K562 (cell line): ENCODE measurements around the gene DPEP2NB. TPM values are rescaled to one million over a fixed set of nuclear protein-coding genes. Genes with fewer than 3 reads are reported as not detected.

Experiments used
- ATAC-seq: fragments of 200-7000 bp; cut with Tn5 transposase; 3 replicates; pipeline ENCODE4 v1.9.1; 2020; ENCODE audit warnings: moderate library complexity
- BruUV-seq: library from RNA; stranded (reverse); fragments of 400-500 nt; replicated peaks from 2 replicates; lab custom pipeline; 2021; lab: Mats Ljungman, UMichigan
- CTCF ChIA-PET: fragments of 300-600 bp; formaldehyde crosslinking; extraction: SDS; loops from one replicate; lab custom pipeline; 2021; ENCODE audit warnings: low intra/inter-chr PET ratio; lab: Yijun Ruan, JAX
- POLR2A ChIA-PET: fragments of 300-600, 350-650 bp; sonication (Branson Sonifier 250); formaldehyde crosslinking; extraction: SDS; loops from one replicate; lab custom pipeline; 2021; ENCODE audit warnings: antibody characterized with exemption, inconsistent platforms; lab: Yijun Ruan, JAX
- DNase-seq, 4 experiments: peaks; one replicate each; pipeline versions ENCODE4 v3.0.0 to v3.0.0-alpha.2; 2011 to 2018; ENCODE audit warnings: low spot score in 3 of 4, mixed read lengths in 3 of 4; ENCODE audit errors: extremely low read depth in 1 of 4
- FAIRE-seq: peaks from 2 replicates; lab custom pipeline; 2011; peaks lifted over from hg19 to GRCh38; lab: Jason Lieb, UNC
- H2AFZ ChIP-seq: 2 replicates; pipeline ENCODE4 v1.6.0; 2011; ENCODE audit warnings: low read depth, low read length, control low read depth, inconsistent platforms
- H3K27ac ChIP-seq: fragments of 200-600 bp; 3 replicates; pipeline ENCODE4 v1.8.0; 2011; ENCODE audit warnings: low read depth, mild to moderate bottlenecking, control low read depth, inconsistent platforms, low read length, moderate library complexity, mixed read lengths; ENCODE audit errors: extremely low read depth
- H3K27me3 ChIP-seq, 2 experiments: fragments of 300-600 bp in 1 of 2; 2 replicates in 1 of 2; 3 replicates in 1 of 2; pipeline versions ENCODE4 v1.6.0 to v1.8.0; 2011; ENCODE audit warnings: inconsistent platforms in 2 of 2, low read length in 2 of 2, mild to moderate bottlenecking in 1 of 2, mixed read lengths in 1 of 2, moderate library complexity in 1 of 2; ENCODE audit not compliant: control insufficient read depth in 2 of 2, insufficient read depth in 2 of 2
- H3K36me3 ChIP-seq: fragments of 300-600 bp; 3 replicates; pipeline ENCODE4 v1.8.0; 2011; ENCODE audit warnings: mild to moderate bottlenecking, low read length, inconsistent platforms; ENCODE audit not compliant: control insufficient read depth, insufficient read depth
- H3K4me1 ChIP-seq, 2 experiments: fragments of 200-600 bp in 1 of 2; replicated peaks in 1 of 2; 2 replicates in 1 of 2; 3 replicates in 1 of 2; pipeline versions ENCODE4 v1.5.1 to v1.8.0; 2011; ENCODE audit warnings: inconsistent platforms in 2 of 2, low read length in 2 of 2, mild to moderate bottlenecking in 1 of 2, mixed read lengths in 1 of 2, moderate library complexity in 1 of 2; ENCODE audit not compliant: control insufficient read depth in 2 of 2, insufficient read depth in 2 of 2
- H3K4me2 ChIP-seq: 2 replicates; pipeline ENCODE4 v1.6.1; 2011; ENCODE audit warnings: low read length, control low read depth, inconsistent platforms, mixed read lengths; ENCODE audit not compliant: insufficient read depth
- H3K4me3 ChIP-seq: fragments of 200-600 bp; sonication (generic), shearing (Covaris generic); 2 replicates; pipeline ENCODE4 v1.5.1; 2016; ENCODE audit warnings: control low read depth, inconsistent platforms
- H3K79me2 ChIP-seq: fragments of 200-600 bp; 3 replicates; pipeline ENCODE4 v1.8.0; 2011; ENCODE audit warnings: low read length, inconsistent platforms; ENCODE audit not compliant: control insufficient read depth, insufficient read depth
- H3K9ac ChIP-seq, 2 experiments: 2 replicates each; pipeline versions ENCODE4 v1.6.0 to v1.6.1; 2011; ENCODE audit warnings: low read depth in 2 of 2, low read length in 2 of 2, control low read depth in 1 of 2, inconsistent platforms in 1 of 2, mild to moderate bottlenecking in 1 of 2, mixed read lengths in 1 of 2; ENCODE audit not compliant: insufficient read depth in 1 of 2
- H3K9me1 ChIP-seq: one replicate; pipeline ENCODE4 v1.6.0; 2011; ENCODE audit warnings: inconsistent platforms, mild to moderate bottlenecking, low read length, moderate library complexity; ENCODE audit not compliant: control insufficient read depth, insufficient read depth
- H3K9me3 ChIP-seq: replicated peaks from 2 replicates; pipeline ENCODE4 v1.5.1; 2011; ENCODE audit warnings: low read depth, low read length, inconsistent platforms; ENCODE audit not compliant: control insufficient read depth, insufficient read depth
- H4K20me1 ChIP-seq: replicated peaks from 2 replicates; pipeline ENCODE4 v1.6.1; 2011; ENCODE audit warnings: low read length, inconsistent platforms, mixed read lengths; ENCODE audit not compliant: control insufficient read depth, insufficient read depth
- CBX8 ChIP-seq: fragments of 200-600 bp; sonication (generic); IDR thresholded peaks from 2 replicates; pipeline ENCODE4 v1.6.1; 2012; ENCODE audit warnings: borderline replicate concordance, mixed run types, low read depth, mild to moderate bottlenecking, moderate library complexity, mixed read lengths, low read length, control low read depth, inconsistent platforms; ENCODE audit not compliant: poor library complexity, severe bottlenecking; ENCODE audit errors: extremely low read depth
- EWSR1 ChIP-seq: fragments of 450-650 bp; IDR thresholded peaks from 2 replicates; pipeline ENCODE4 v1.6.1; 2018; ENCODE audit warnings: borderline replicate concordance, mild to moderate bottlenecking, low read depth, moderate library complexity; ENCODE audit not compliant: partially characterized antibody
- IRF2 ChIP-seq: sonication (generic); formaldehyde crosslinking; IDR thresholded peaks from 2 replicates; pipeline ENCODE4 v1.8.1; 2022; ENCODE audit warnings: mild to moderate bottlenecking, missing genetic modification reagents
- MBD2 ChIP-seq: sonication (generic); IDR thresholded peaks from 2 replicates; pipeline ENCODE4 v1.6.1; 2016; ENCODE audit warnings: low read depth, borderline replicate concordance
- MXD1 ChIP-seq: fragments of 250-450 bp; sonication (Bioruptor Pico); IDR thresholded peaks from 2 replicates; pipeline ENCODE4 v1.8.0; 2021; ENCODE audit warnings: borderline replicate concordance, mild to moderate bottlenecking, moderate library complexity; ENCODE audit not compliant: poor library complexity, severe bottlenecking
- PHF21A ChIP-seq: fragments of 450-650 bp; IDR thresholded peaks from 2 replicates; pipeline ENCODE4 v1.6.1; 2017; ENCODE audit warnings: low read depth, borderline replicate concordance
- RCOR1 ChIP-seq, 2 experiments: IDR thresholded peaks; 2 replicates each; pipeline ENCODE4 v1.6.1; 2012; ENCODE audit warnings: low read depth in 2 of 2, low read length in 2 of 2, borderline replicate concordance in 1 of 2, improper control_type of control experiment in 1 of 2
- STAT5B ChIP-seq: fragments of 250-450 bp; sonication (Bioruptor Pico); IDR thresholded peaks from 2 replicates; pipeline ENCODE4 v1.8.0; 2021; ENCODE audit warnings: mild to moderate bottlenecking, inconsistent platforms
- ZNF124 ChIP-seq: sonication (generic); formaldehyde crosslinking; IDR thresholded peaks from 2 replicates; pipeline ENCODE4 v1.8.1; 2022; ENCODE audit warnings: missing genetic modification reagents
- ZNF23 ChIP-seq: fragments of 250-450 bp; sonication (Bioruptor Pico); IDR thresholded peaks from 2 replicates; pipeline ENCODE4 v1.4.0; 2020; ENCODE audit warnings: mild to moderate bottlenecking
- WGBS: fragments of 100-300 bp; shearing (Covaris generic); methylation state at CpG from one replicate; pipeline ENCODE4 v1.1.6; 2016; ENCODE audit warnings: low coverage, mixed read lengths; ENCODE audit not compliant: insufficient coverage; ENCODE audit errors: missing lambda C conversion rate; 5-methylcytosine and 5-hydroxymethylcytosine counted together
- in situ Hi-C: fragments of 300-500 bp; cut with MboI; formaldehyde crosslinking; loops from 4 replicates; pipeline ENCODE4 v1.15.0; 2018; ENCODE audit warnings: inconsistent platforms, mixed read lengths
- intact Hi-C: fragments of 100-400 bp; cut with micrococcal nuclease; formaldehyde crosslinking; loops from 2 replicates; pipeline ENCODE4 v1.14.2; 2022
- polyA plus RNA-seq, 8 experiments: library from polyadenylated mRNA; depleted of rRNA in 4 of 8; stranded (reverse) in 5 of 8; unstranded in 3 of 8; fragments of >200 nt; fragmentation: Nextera tagmentation in 2 of 8; fragmentation: Illumina TruSeq in 1 of 8; extraction: Ambion mirVana in 2 of 8; extraction: Trizol in 1 of 8; gene quantifications; 2 replicates each; pipeline versions ENCODE4 v1.2.1 to v1.2.3, GENCODE V29; 2011 to 2014; ENCODE audit warnings: inconsistent platforms in 1 of 8, missing spikeins in 1 of 8
- total RNA-seq, 7 experiments: library from RNA; depleted of rRNA in 6 of 7; stranded (reverse); fragments of >200 nt in 6 of 7; fragmentation: Illumina TruSeq in 2 of 7; extraction: Trizol in 2 of 7; gene quantifications; 2 replicates each; pipeline versions ENCODE4 v1.2.1 to v1.2.3, GENCODE V29; 2011 to 2021; ENCODE audit warnings: low replicate concordance in 1 of 7
- TF ChIP-seq, protein P1 (sequence below): fragments of 250-450 bp; sonication (Bioruptor Pico); IDR thresholded peaks from 2 replicates; pipeline ENCODE4 v1.5.1; 2021; ENCODE audit warnings: mild to moderate bottlenecking
- TF ChIP-seq, protein P2 (sequence below): fragments of 250-450 bp; sonication (Bioruptor Pico); IDR thresholded peaks from 2 replicates; pipeline ENCODE4 v1.5.0; 2021; ENCODE audit warnings: mild to moderate bottlenecking, moderate library complexity
- TF ChIP-seq, protein P3 (sequence below), 2 experiments: IDR thresholded peaks; 2 replicates each; pipeline ENCODE4 v1.6.1; 2011; ENCODE audit warnings: borderline replicate concordance in 1 of 2, control low read depth in 1 of 2, low read depth in 1 of 2, low read length in 1 of 2, mild to moderate bottlenecking in 1 of 2, mixed read lengths in 1 of 2, moderate library complexity in 1 of 2; ENCODE audit not compliant: insufficient read depth in 1 of 2, insufficient read length in 1 of 2, poor library complexity in 1 of 2, severe bottlenecking in 1 of 2; ENCODE audit errors: extremely low read depth in 1 of 2

Gene DPEP2NB
- total and polyA plus RNA-seq, 9 of the 15 experiments (the other 6 are each of a cell fraction or from before 2014, with no cell fraction given) = not detected

GRCh38 chr16:67964477-67965131 lies 51.1 kb downstream of the DPEP2NB start:
- CTCF ChIA-PET = no interaction called here
- TF ChIP-seq IRF2 (CRISPR knock-in tag) (no peak), ZNF124 (no peak), ZNF23 (no peak), EWSR1 (no peak), MXD1 (CRISPR knock-in tag) (no peak), MBD2 (no peak), PHF21A (no peak), RCOR1 (IDR thresholded peaks at IDR 0.05; ENCODE audit: borderline replicate concordance in 1 of 2, low read depth in 2 of 2, low read length in 2 of 2) (no peak), CBX8 (no peak), STAT5B (CRISPR knock-in tag) (no peak)
- TF ChIP-seq, protein P1, sequence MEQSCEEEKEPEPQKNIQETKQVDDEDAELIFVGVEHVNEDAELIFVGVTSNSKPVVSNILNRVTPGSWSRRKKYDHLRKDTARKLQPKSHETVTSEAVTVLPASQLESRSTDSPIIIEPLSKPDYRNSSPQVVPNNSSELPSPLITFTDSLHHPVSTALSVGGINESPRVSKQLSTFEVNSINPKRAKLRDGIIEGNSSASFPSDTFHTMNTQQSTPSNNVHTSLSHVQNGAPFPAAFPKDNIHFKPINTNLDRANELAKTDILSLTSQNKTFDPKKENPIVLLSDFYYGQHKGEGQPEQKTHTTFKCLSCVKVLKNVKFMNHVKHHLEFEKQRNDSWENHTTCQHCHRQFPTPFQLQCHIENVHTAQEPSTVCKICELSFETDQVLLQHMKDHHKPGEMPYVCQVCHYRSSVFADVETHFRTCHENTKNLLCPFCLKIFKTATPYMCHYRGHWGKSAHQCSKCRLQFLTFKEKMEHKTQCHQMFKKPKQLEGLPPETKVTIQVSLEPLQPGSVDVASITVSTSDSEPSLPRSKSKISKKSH = no peak
- TF ChIP-seq, protein P2, sequence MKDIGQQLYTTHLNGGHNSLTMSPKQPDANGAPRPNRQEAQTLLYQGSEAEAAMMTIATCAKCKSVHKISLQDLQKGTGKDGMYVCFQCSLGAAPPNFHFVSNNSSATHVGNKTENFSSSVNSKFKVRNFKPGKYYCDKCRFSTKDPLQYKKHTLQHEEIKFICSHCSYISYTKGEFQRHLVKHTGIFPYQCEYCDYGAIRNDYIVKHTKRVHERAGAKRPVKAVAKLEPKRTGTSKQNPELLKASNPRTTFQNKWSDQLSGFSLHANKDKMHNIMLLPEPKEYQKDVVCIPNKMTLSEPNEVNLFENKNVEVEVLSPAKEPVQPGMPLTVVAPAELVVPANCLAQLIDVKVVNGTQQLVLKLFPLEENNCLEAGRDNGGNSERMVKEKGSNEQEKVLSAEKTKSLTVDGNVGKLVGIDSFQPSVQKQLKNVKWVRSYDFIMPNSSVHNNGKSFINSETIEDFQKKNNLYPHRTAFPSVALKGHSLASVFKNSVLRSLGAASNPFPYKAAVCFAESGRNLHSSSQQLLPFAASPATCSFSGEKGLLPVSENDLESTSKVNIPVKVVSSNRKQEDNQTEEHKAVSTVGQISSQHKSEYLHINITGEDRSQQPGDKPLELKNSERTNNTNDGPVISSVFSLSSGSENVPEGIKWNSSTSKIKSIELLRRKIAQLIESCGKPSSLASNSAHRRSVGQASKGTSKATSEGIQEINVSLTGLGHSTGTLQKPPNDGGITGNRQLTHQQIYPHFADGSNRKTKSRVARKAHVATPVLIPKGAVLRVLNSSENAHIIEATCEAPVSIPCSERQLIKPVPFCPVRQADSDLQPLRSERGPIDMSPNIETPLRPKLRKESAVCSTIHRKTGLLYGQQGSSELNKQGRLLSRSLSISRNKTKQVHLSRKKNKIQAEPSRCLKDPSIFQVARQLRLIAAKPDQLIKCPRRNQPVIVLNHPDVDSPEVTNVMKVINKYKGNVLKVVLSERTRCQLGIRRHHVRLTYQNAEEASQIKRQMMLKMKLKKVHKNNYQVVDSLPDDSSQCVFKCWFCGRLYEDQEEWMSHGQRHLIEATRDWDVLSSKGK = no peak
- TF ChIP-seq, protein P3, sequence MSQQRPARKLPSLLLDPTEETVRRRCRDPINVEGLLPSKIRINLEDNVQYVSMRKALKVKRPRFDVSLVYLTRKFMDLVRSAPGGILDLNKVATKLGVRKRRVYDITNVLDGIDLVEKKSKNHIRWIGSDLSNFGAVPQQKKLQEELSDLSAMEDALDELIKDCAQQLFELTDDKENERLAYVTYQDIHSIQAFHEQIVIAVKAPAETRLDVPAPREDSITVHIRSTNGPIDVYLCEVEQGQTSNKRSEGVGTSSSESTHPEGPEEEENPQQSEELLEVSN (IDR thresholded peaks at IDR 0.05; ENCODE audit: borderline replicate concordance in 1 of 2, extremely low read depth in 1 of 2, insufficient read depth in 1 of 2, insufficient read length in 1 of 2, low read depth in 1 of 2, low read length in 1 of 2, poor library complexity in 1 of 2, severe bottlenecking in 1 of 2) = no peak

More at GRCh38 chr16:67964477-67965131, 51.1 kb downstream of the DPEP2NB start:
- no peak overlapping the region for H3K27ac ChIP-seq
- H3K9ac ChIP-seq = peak overlapping the region in 1 of 2 experiments; percentile 45; a peak in 1 of 4 replicates
- 66% methylated on average over 6 of the region's 6 CpGs for WGBS
- no peak overlapping the region for H2AFZ ChIP-seq
- no peak overlapping the region for H3K4me2 ChIP-seq
- H3K79me2 ChIP-seq = peaks cover 28% of the 10 kb centered on the region
- in situ Hi-C loops = no loop called here
- H3K27me3 ChIP-seq = no peaks in the 10 kb centered on the region
- BruUV-seq = no TSS peak
- POLR2A ChIA-PET = interaction anchor here (0.6 to 1.5 kb wide), 6 partner anchors 18 to 124 kb away, joined by 3 to 4 read pairs (median 3); partner anchors contain the start of gene NUTF2
- intact Hi-C loops = no loop called here
- peaks cover 29 to 61% of the 10 kb centered on the region in 2 experiments; a peak in 4 of 5 replicates for H3K4me1 ChIP-seq
- ATAC-seq = no peak
- peaks cover 13% of the 10 kb centered on the region for H3K9me1 ChIP-seq
- FAIRE-seq = no peak
- H3K36me3 ChIP-seq = peaks cover 57% of the 10 kb centered on the region; the same call in 2 of the 3 replicates
- H4K20me1 ChIP-seq = peaks cover 23% of the 10 kb centered on the region
- H3K4me3 ChIP-seq = no peak overlapping the region
- H3K9me3 ChIP-seq = no peaks in the 10 kb centered on the region
- no peak for DNase-seq
